Esophagus squamous epithelium (tissue), 5 donors: ENCODE data around the gene PAXX. TPM values are rescaled to one million over a fixed set of nuclear protein-coding genes. Genes with fewer than 3 reads are reported as not detected.

Experiments
- DNase-seq: peaks from one replicate; lab custom pipeline; 2025; lab: John Stamatoyannopoulos, UW
- H3K27ac ChIP-seq, 4 donors: fragments of 200-600 bp; sonication (generic); one replicate each; pipeline ENCODE4 v1.5.1; 2016 to 2019; ENCODE audit warnings: mild to moderate bottlenecking in 1 of 4
- H3K27me3 ChIP-seq, 4 donors: fragments of 200-600 bp; sonication (generic); 1 replicate in 3 of 4; 2 replicates in 1 of 4; pipeline versions ENCODE4 v1.5.1 to v1.6.0; 2017 to 2021; ENCODE audit warnings: antibody characterized with exemption in 1 of 4
- H3K36me3 ChIP-seq, 3 donors: fragments of 200-600 bp; sonication (generic); one replicate each; pipeline ENCODE4 v1.5.1; 2016 to 2019
- H3K4me1 ChIP-seq, 3 donors: fragments of 200-600 bp; sonication (generic); one replicate each; pipeline ENCODE4 v1.5.1; 2017 to 2019
- H3K4me3 ChIP-seq, 4 donors: fragments of 200-600 bp; sonication (generic); 1 replicate in 3 of 4; 2 replicates in 1 of 4; pipeline ENCODE4 v1.5.1; 2016 to 2019; ENCODE audit warnings: mild to moderate bottlenecking in 2 of 4, moderate library complexity in 1 of 4
- H3K9me3 ChIP-seq, 3 donors: fragments of 200-600 bp; sonication (generic); one replicate each; pipeline ENCODE4 v1.5.1; 2016 to 2019
- POLR2A ChIP-seq, 4 donors: fragments of 450-650 bp; IDR thresholded peaks; one replicate each; pipeline ENCODE4 v1.6.1; 2017; ENCODE audit warnings: antibody characterized with exemption in 4 of 4, mild to moderate bottlenecking in 4 of 4, moderate library complexity in 3 of 4
- WGBS, 2 donors: methylation state at CpG; one replicate each; pipeline ENCODE4 v1.1.5; 2018; 5-methylcytosine and 5-hydroxymethylcytosine counted together
- intact Hi-C: fragments of 100-400 bp; cut with DNase I; formaldehyde crosslinking; loops from one replicate; pipeline ENCODE4 v1.15.0; 2022
- total RNA-seq, 4 donors: library from RNA; depleted of rRNA; stranded (reverse); fragments of >200 nt; gene quantifications; one replicate each; pipeline ENCODE4 v1.1.0, GENCODE V29; 2016
- TF ChIP-seq, protein P1 (sequence below), 6 experiments: fragments of 450-650 bp in 4 of 6; fragments of 200-600 bp in 2 of 6; sonication (generic) in 2 of 6; IDR thresholded peaks; one replicate each; pipeline ENCODE4 v1.5.1; 2016 to 2019; ENCODE audit warnings: antibody characterized with exemption in 6 of 6, mild to moderate bottlenecking in 4 of 6, moderate library complexity in 4 of 6
- donor health status: DM: yes; HTN: yes; CAD: no.

PAXX gene
- total RNA-seq, 4 donors from 2014 or later: 18.3 to 56.3 (median 49.6) TPM

DNA sequence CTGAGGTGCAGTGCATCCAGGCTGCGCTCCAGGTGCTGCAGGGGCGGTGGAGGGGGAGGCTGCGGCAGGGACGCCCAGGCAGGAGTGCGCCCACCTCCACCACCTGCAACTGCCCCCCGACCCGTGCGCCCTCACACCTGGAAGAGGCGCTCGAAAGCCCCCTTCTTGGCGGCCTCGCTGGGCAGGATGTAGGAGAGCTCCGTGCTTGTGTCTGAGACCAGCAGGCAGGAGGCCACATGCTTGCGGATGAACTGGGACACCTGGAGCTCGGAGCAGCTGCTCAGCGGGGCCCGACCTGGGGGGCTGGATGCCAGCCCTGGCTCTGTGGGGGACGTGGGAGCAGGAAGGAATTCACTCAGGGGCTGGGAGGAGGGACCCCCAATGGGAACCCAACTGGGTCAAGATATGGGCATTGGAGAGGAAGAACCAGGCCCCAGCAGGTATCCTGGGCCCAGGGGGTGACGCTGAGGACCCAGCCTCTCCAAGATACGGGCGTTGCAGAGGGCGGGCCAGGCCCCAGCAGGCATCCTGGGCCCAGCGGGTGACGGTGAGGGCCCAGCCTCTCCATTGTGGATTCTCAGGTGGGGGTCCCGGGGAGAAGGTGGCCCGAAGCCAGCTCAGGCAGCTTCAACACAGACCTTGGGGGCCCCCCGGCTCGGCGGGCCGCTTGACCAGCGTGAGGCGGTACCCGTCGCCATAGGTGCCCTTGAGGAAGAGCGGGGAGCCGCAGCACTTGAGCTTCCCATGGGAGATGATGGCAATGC, 22.7 kb downstream of the PAXX start:
- TF ChIP-seq, protein P1, sequence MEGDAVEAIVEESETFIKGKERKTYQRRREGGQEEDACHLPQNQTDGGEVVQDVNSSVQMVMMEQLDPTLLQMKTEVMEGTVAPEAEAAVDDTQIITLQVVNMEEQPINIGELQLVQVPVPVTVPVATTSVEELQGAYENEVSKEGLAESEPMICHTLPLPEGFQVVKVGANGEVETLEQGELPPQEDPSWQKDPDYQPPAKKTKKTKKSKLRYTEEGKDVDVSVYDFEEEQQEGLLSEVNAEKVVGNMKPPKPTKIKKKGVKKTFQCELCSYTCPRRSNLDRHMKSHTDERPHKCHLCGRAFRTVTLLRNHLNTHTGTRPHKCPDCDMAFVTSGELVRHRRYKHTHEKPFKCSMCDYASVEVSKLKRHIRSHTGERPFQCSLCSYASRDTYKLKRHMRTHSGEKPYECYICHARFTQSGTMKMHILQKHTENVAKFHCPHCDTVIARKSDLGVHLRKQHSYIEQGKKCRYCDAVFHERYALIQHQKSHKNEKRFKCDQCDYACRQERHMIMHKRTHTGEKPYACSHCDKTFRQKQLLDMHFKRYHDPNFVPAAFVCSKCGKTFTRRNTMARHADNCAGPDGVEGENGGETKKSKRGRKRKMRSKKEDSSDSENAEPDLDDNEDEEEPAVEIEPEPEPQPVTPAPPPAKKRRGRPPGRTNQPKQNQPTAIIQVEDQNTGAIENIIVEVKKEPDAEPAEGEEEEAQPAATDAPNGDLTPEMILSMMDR (IDR thresholded peaks at IDR 0.05): no peak
- TF ChIP-seq POLR2A (IDR thresholded peaks at IDR 0.05): no peak
- no peak overlapping the region for H3K27ac ChIP-seq
- 70 to 94% methylated on average over 4 to 11 of the region's 36 CpGs for WGBS, 2 donors
- peaks cover 0 to 82% (median 0%) of the 10 kb centered on the region in 3 donors for H3K36me3 ChIP-seq
- intact Hi-C loops: no loop called here
- H3K27me3 ChIP-seq: no peaks in the 10 kb centered on the region
- H3K4me3 ChIP-seq: no peak overlapping the region
- no peak for DNase-seq
- H3K9me3 ChIP-seq: no peaks in the 10 kb centered on the region
- H3K4me1 ChIP-seq: no peaks in the 10 kb centered on the region

DNA sequence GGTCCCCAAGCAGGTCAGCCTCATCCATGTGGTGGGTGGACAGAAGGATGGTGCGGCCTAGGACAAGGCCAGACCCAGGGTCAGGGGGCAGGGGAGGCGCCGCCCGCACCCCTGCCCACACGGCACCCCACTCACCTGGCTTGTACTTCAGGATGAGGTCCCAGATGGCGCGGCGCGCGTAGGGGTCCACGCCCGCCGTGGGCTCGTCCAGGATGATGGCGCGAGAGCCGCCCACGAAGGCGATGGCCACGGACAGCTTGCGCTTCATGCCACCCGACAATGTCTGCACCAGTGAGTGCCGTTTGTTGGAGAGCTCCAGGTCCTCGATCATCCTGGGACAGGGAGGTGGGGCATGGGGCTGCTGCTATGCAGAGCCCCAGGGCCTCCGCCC, 23.3 kb downstream of the PAXX start:
- intact Hi-C loops: no loop called here
- H3K36me3 ChIP-seq: peaks cover 0 to 82% (median 0%) of the 10 kb centered on the region in 3 donors
- H3K27ac ChIP-seq: no peak overlapping the region
- H3K27me3 ChIP-seq: no peaks in the 10 kb centered on the region
- WGBS, 2 donors: 97 to 98% methylated on average over 8 to 12 of the region's 25 CpGs
- DNase-seq: no peak
- no peak overlapping the region for H3K4me3 ChIP-seq
- TF ChIP-seq, protein P1 (IDR thresholded peaks at IDR 0.05): no peak
- TF ChIP-seq POLR2A (IDR thresholded peaks at IDR 0.05): no peak
- no peaks in the 10 kb centered on the region for H3K4me1 ChIP-seq
- H3K9me3 ChIP-seq: no peaks in the 10 kb centered on the region

DNA sequence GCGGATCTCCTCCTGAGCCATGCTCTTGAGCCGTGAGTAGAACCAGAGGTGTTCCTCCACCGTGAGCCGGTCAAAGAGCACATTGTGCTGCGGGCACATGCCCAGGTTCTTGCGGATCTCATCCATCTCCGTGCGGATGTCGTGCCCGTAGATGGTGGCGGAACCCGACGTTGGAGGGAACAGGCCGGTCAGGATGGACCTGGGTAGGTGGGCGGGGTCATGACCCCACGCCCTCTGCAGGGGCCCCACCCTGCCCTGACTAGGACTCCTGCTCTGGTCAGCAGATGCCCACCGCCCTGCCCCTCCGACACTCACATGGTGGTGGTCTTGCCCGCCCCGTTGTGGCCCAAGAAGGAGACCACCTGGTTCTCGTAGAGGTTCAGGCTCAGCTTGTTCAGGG, 23.8 kb downstream of the PAXX start:
- 70 to 86% methylated on average over 2 to 4 of the region's 21 CpGs for WGBS, 2 donors
- Histone ChIP-seq H3K4me3 (no peak overlapping the region), H3K9me3 (no peaks in the 10 kb centered on the region), H3K27me3 (no peaks in the 10 kb centered on the region), H3K36me3 (peaks cover 0 to 83% (median 0%) of the 10 kb centered on the region in 3 donors), H3K4me1 (no peaks in the 10 kb centered on the region), H3K27ac (no peak overlapping the region)
- no peak for DNase-seq
- intact Hi-C loops: no loop called here
- TF ChIP-seq, protein P1 (IDR thresholded peaks at IDR 0.05): no peak
- TF ChIP-seq POLR2A (IDR thresholded peaks at IDR 0.05): no peak

DNA sequence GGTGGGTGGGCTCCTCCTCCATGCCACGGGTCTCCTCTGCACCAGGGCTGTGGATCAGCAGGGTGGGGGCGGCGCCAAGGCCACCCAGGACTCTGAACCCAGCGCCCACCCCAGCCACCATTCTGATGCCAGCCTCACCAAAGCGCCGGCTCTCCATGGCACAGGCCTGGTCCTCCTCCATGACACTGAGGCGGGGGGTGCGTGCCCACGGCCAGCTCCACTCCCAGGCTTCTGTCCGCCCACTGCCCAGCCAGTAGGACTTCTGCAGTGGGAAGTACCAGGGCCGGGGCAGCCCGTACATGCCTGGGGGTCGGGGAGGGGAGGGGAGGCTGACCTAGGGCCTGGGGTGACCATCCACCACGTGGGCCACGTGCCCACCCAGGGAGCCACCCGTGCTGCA, 24.2 kb downstream of the PAXX start:
- Histone ChIP-seq H3K36me3 (peaks cover 0 to 78% (median 0%) of the 10 kb centered on the region in 3 donors), H3K9me3 (no peaks in the 10 kb centered on the region), H3K4me3 (no peak overlapping the region), H3K27ac (no peak overlapping the region), H3K27me3 (no peaks in the 10 kb centered on the region), H3K4me1 (no peaks in the 10 kb centered on the region)
- WGBS, 2 donors: no CpG with 5 or more reads among the region's 16 CpGs
- intact Hi-C loops: no loop called here
- DNase-seq: no peak
- no peak for TF ChIP-seq POLR2A (IDR thresholded peaks at IDR 0.05)
- TF ChIP-seq, protein P1 (IDR thresholded peaks at IDR 0.05): no peak

DNA sequence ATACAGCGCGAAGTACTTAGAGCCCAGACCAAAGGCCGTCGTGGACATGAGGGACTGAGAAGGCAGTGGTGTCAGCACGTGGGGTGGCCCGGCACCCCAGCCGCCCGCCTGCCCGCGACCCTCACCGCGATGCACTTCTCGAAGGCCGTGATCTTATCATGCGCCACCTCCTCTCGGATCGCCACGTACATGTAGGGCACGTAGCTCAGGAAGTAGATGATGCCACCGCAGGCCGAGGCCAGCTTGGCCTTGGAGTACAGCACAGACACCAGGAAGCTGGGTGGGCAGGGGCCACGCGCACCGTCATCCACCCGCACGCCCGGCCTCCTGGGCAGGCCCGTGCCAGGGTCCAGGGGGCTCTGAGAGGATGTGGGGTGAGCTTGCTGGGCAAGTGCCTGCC, 24.8 kb downstream of the PAXX start:
- H3K27me3 ChIP-seq: no peaks in the 10 kb centered on the region
- DNase-seq: no peak
- no peak overlapping the region for H3K4me3 ChIP-seq
- no peak for TF ChIP-seq POLR2A (IDR thresholded peaks at IDR 0.05)
- TF ChIP-seq, protein P1 (IDR thresholded peaks at IDR 0.05): no peak
- H3K9me3 ChIP-seq: no peaks in the 10 kb centered on the region
- 91 to 98% methylated on average over 13 to 21 of the region's 28 CpGs for WGBS, 2 donors
- no peaks in the 10 kb centered on the region for H3K4me1 ChIP-seq
- H3K36me3 ChIP-seq: peaks cover 0 to 72% (median 0%) of the 10 kb centered on the region in 3 donors
- intact Hi-C loops: no loop called here
- H3K27ac ChIP-seq: no peak overlapping the region
